NCI-H1694 (cell line): ENCODE measurements around the gene CSF3R.
A peak's percentile ranks its signal among the peaks of the same experiment; 100 is the strongest.
"Not testable (repeated sequence)": the region's sequence is repeated elsewhere in the genome, so short reads cannot be mapped to it uniquely, and the experiment has no call there.

Source experiments
- DNase-seq: peaks from one replicate; lab custom pipeline; 2025; lab: John Stamatoyannopoulos, UW

Gene CSF3R

GRCh38 chr1:36481771-36482723 lies 666 bp downstream of the CSF3R start:
- DNase-seq: no peak

GRCh38 chr1:36481091-36481490 lies 1.6 kb downstream of the CSF3R start:
- no peak for DNase-seq

- DNase-seq: no peak
These were observed 2.6 kb downstream of the CSF3R start for GRCh38 chr1:36480161-36480560.

GRCh38 chr1:36479505-36480051 lies 3.1 kb downstream of the CSF3R start:
- DNase-seq: no peak

- DNase-seq: not testable (repeated sequence)
These were observed 5.1 kb downstream of the CSF3R start for GRCh38 chr1:36477615-36478014.

- no peak for DNase-seq
These were observed 5.8 kb downstream of the CSF3R start for GRCh38 chr1:36476945-36477344.

- DNase-seq: no peak
These were observed 6.7 kb downstream of the CSF3R start for GRCh38 chr1:36475910-36476604.

GRCh38 chr1:36475341-36475740 lies 7.4 kb downstream of the CSF3R start:
- DNase-seq: no peak

- no peak for DNase-seq
These were observed 10.1 kb downstream of the CSF3R start for GRCh38 chr1:36472656-36473055.

GRCh38 chr1:36471830-36472641 lies 10.7 kb downstream of the CSF3R start:
- no peak for DNase-seq

GRCh38 chr1:36469163-36469562 lies 13.6 kb downstream of the CSF3R start:
- DNase-seq: no peak

GRCh38 chr1:36467700-36468455 lies 14.8 kb downstream of the CSF3R start:
- DNase-seq: no peak

- DNase-seq: no peak
These were observed 15.7 kb downstream of the CSF3R start for GRCh38 chr1:36467027-36467410.

- DNase-seq: no peak
These were observed 16.2 kb downstream of the CSF3R start for GRCh38 chr1:36466370-36467026.

GRCh38 chr1:36465731-36466369 lies 16.9 kb downstream of the CSF3R start:
- DNase-seq: no peak

GRCh38 chr1:36464605-36465393 lies 17.9 kb downstream of the CSF3R start:
- DNase-seq: no peak

- peak; percentile 82 for DNase-seq
These were observed 18.7 kb downstream of the CSF3R start, which contains the start of gene MRPS15 for GRCh38 chr1:36463803-36464604. TSS of gene MRPS15 (minus strand) at chr1:36464384. CDS start at chr1:36464275, 109 bp downstream.

- no peak for DNase-seq
These were observed 19.3 kb downstream of the CSF3R start for GRCh38 chr1:36463463-36463802.

- no peak for DNase-seq
These were observed 23.8 kb downstream of the CSF3R start for GRCh38 chr1:36458910-36459309.
